Endodermal cell (in vitro differentiated cells): Measurements from ENCODE around the gene LRCH1. TPM values are rescaled to one million over a fixed set of nuclear protein-coding genes. Genes with fewer than 3 reads are reported as not detected.

ENCODE experiments used
- DNase-seq: peaks from one replicate; pipeline ENCODE4 v3.0.0-alpha.2; 2017
- H3K27ac ChIP-seq: 2 replicates; pipeline ENCODE4 v1.5.1; 2013; ENCODE audit warnings: mild to moderate bottlenecking, low read depth, low read length, moderate library complexity
- H3K27me3 ChIP-seq: 2 replicates; pipeline ENCODE4 v1.6.1; 2013; ENCODE audit warnings: mild to moderate bottlenecking, low read length, moderate library complexity; ENCODE audit not compliant: insufficient read depth, control insufficient read depth, poor library complexity, severe bottlenecking
- H3K36me3 ChIP-seq: 2 replicates; pipeline ENCODE4 v1.7.0; 2013; ENCODE audit warnings: mild to moderate bottlenecking, low read length, moderate library complexity; ENCODE audit not compliant: control insufficient read depth, insufficient read depth
- H3K4me1 ChIP-seq: one replicate; pipeline ENCODE4 v1.7.0; 2013; ENCODE audit warnings: low read length; ENCODE audit not compliant: control insufficient read depth, insufficient read depth
- H3K4me3 ChIP-seq: 2 replicates; pipeline ENCODE4 v1.5.1; 2013; ENCODE audit warnings: mild to moderate bottlenecking, low read length, moderate library complexity
- H3K9ac ChIP-seq: 2 replicates; pipeline ENCODE4 v1.6.1; 2013; ENCODE audit warnings: mild to moderate bottlenecking, low read length, moderate library complexity; ENCODE audit not compliant: poor library complexity, severe bottlenecking; ENCODE audit errors: extremely low read depth
- H3K9me3 ChIP-seq: 2 replicates; pipeline ENCODE4 v1.6.1; 2013; ENCODE audit warnings: mild to moderate bottlenecking, low read length, moderate library complexity; ENCODE audit not compliant: control insufficient read depth
- H3K27ac Mint-ChIP-seq: 2 replicates; pipeline ENCODE4 v1.8.0; 2020; ENCODE audit warnings: mixed read lengths
- H3K27me3 Mint-ChIP-seq: 2 replicates; pipeline ENCODE4 v1.8.0; 2021; ENCODE audit warnings: mild to moderate bottlenecking, mixed read lengths; ENCODE audit not compliant: insufficient read depth
- H3K36me3 Mint-ChIP-seq: 2 replicates; pipeline ENCODE4 v1.8.0; 2020; ENCODE audit warnings: low read depth, mixed read lengths
- H3K4me1 Mint-ChIP-seq: 2 replicates; pipeline ENCODE4 v1.8.0; 2020; ENCODE audit warnings: mixed read lengths
- H3K4me3 Mint-ChIP-seq: 2 replicates; pipeline ENCODE4 v1.8.0; 2020; ENCODE audit warnings: mild to moderate bottlenecking, moderate library complexity, mixed read lengths
- H3K9me3 Mint-ChIP-seq: 2 replicates; pipeline ENCODE4 v1.8.0; 2020; ENCODE audit warnings: mild to moderate bottlenecking, mixed read lengths
- WGBS, 2 experiments: methylation state at CpG; one replicate each; pipeline versions ENCODE4 v1.1.5 to v1.1.7; 2013; ENCODE audit warnings: missing lambda C conversion rate in 2 of 2, mixed read lengths in 1 of 2; ENCODE audit not compliant: insufficient coverage in 1 of 2, insufficient read length in 1 of 2; 5-methylcytosine and 5-hydroxymethylcytosine counted together
- total RNA-seq, 2 donors: library from RNA; stranded (reverse); fragmentation: NEBNext Ultra II Directional in 1 of 2; extraction: Animal tissue kit (Norgen Biotek cat#: 25700) in 1 of 2; gene quantifications; 2 replicates in 1 of 2; 3 replicates in 1 of 2; pipeline ENCODE4 v1.2.1, GENCODE V29; 2021
- TF ChIP-seq, protein P1 (sequence below): fragments of 200-600 bp; sonication (generic); conservative IDR thresholded peaks from 2 replicates; pipeline ENCODE4 v1.5.0; 2021; ENCODE audit warnings: antibody characterized with exemption, mild to moderate bottlenecking

The LRCH1 gene
- total RNA-seq, 2 donors from 2014 or later = 8.1 to 11.8 TPM

GRCh38 chr13:46656786-46657185 is 103.8 kb downstream of the LRCH1 start:
- H3K4me3 Mint-ChIP-seq = no peak overlapping the region
- no peaks in the 10 kb centered on the region for H3K9me3 Mint-ChIP-seq
- H3K4me1 Mint-ChIP-seq = peaks cover 10% of the 10 kb centered on the region
- DNase-seq = no peak
- Histone ChIP-seq H3K4me3 (no peak overlapping the region), H3K36me3 (no peaks in the 10 kb centered on the region), H3K9me3 (no peaks in the 10 kb centered on the region), H3K27ac (no peak overlapping the region), H3K4me1 (no peaks in the 10 kb centered on the region), H3K27me3 (no peaks in the 10 kb centered on the region), H3K9ac (no peak overlapping the region)
- no peak overlapping the region for H3K27ac Mint-ChIP-seq
- TF ChIP-seq, protein P1, sequence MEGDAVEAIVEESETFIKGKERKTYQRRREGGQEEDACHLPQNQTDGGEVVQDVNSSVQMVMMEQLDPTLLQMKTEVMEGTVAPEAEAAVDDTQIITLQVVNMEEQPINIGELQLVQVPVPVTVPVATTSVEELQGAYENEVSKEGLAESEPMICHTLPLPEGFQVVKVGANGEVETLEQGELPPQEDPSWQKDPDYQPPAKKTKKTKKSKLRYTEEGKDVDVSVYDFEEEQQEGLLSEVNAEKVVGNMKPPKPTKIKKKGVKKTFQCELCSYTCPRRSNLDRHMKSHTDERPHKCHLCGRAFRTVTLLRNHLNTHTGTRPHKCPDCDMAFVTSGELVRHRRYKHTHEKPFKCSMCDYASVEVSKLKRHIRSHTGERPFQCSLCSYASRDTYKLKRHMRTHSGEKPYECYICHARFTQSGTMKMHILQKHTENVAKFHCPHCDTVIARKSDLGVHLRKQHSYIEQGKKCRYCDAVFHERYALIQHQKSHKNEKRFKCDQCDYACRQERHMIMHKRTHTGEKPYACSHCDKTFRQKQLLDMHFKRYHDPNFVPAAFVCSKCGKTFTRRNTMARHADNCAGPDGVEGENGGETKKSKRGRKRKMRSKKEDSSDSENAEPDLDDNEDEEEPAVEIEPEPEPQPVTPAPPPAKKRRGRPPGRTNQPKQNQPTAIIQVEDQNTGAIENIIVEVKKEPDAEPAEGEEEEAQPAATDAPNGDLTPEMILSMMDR = no peak
- H3K27me3 Mint-ChIP-seq = no peaks in the 10 kb centered on the region
- H3K36me3 Mint-ChIP-seq = peaks cover 5% of the 10 kb centered on the region

- no peaks in the 10 kb centered on the region for H3K36me3 ChIP-seq
- H3K4me3 Mint-ChIP-seq = no peak overlapping the region
- H3K27me3 ChIP-seq = no peaks in the 10 kb centered on the region
- H3K27ac Mint-ChIP-seq = no peak overlapping the region
- H3K27ac ChIP-seq = no peak overlapping the region
- no peak for DNase-seq
- peaks cover 28% of the 10 kb centered on the region for H3K4me1 Mint-ChIP-seq
- no peak overlapping the region for H3K9ac ChIP-seq
- H3K27me3 Mint-ChIP-seq = no peaks in the 10 kb centered on the region
- H3K4me3 ChIP-seq = no peak overlapping the region
- H3K4me1 ChIP-seq = peaks cover 13% of the 10 kb centered on the region
- H3K36me3 Mint-ChIP-seq = peaks cover 5% of the 10 kb centered on the region
- TF ChIP-seq, protein P1 = no peak
- no peaks in the 10 kb centered on the region for H3K9me3 ChIP-seq
- 92 to 95% methylated on average over 5 to 6 of the region's 6 CpGs for WGBS, 2 experiments
- H3K9me3 Mint-ChIP-seq = no peaks in the 10 kb centered on the region
Measured at GRCh38 chr13:46659413-46660065, 106.6 kb downstream of the LRCH1 start.

DNA sequence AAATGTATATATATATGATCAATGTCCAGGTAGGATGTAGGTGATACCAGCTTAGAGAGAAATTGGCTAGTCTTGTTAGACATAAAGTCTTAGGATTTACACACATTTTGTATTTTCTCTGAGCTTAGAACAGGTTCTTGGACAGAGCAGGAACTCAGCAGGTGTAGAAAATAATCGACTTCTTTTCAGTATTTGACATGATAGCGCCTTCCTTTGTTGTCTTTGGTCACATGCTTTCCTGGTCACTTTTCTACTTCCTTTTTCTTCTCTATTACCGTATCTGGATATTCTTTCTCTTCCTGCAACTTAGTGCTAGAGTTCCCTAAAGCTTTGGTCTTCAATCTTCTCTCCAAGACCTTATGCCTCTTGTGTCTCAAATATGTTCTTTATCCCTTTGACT is 107.4 kb downstream of the LRCH1 start:
- 89 to 95% methylated on average over 3 of the region's 3 CpGs for WGBS, 2 experiments
- H3K9ac ChIP-seq = no peak overlapping the region
- no peaks in the 10 kb centered on the region for H3K27me3 ChIP-seq
- TF ChIP-seq, protein P1 = no peak
- no peak overlapping the region for H3K4me3 ChIP-seq
- H3K27ac ChIP-seq = no peak overlapping the region
- peaks cover 5% of the 10 kb centered on the region for H3K36me3 Mint-ChIP-seq
- H3K9me3 ChIP-seq = no peaks in the 10 kb centered on the region
- no peaks in the 10 kb centered on the region for H3K9me3 Mint-ChIP-seq
- no peak overlapping the region for H3K27ac Mint-ChIP-seq
- no peak overlapping the region for H3K4me3 Mint-ChIP-seq
- H3K4me1 Mint-ChIP-seq = peaks cover 31% of the 10 kb centered on the region
- no peak for DNase-seq
- peaks cover 15% of the 10 kb centered on the region for H3K4me1 ChIP-seq
- no peaks in the 10 kb centered on the region for H3K27me3 Mint-ChIP-seq
- no peaks in the 10 kb centered on the region for H3K36me3 ChIP-seq
